SK-N-MC (cell line): ENCODE data around the gene TBC1D20.

Source experiments
- EZH2 ChIP-seq: fragments of 200-600 bp; sonication (generic); IDR thresholded peaks from one replicate; pipeline ENCODE4 v1.6.1; 2017; ENCODE audit warnings: antibody characterized with exemption
- POLR2AphosphoS5 ChIP-seq: IDR thresholded peaks from 2 replicates; pipeline ENCODE4 v1.6.1; 2012; ENCODE audit warnings: mild to moderate bottlenecking, low read depth, low read length, borderline replicate concordance

- TF ChIP-seq EZH2 (no peak), POLR2AphosphoS5 (no peak)
Observed at GRCh38 chr20:478010-478948, 15.9 kb upstream of the TBC1D20 start.
